HepG2 (cell line): ENCODE results near the gene FAM167B. TPM values are rescaled to one million over a fixed set of nuclear protein-coding genes. Genes with fewer than 3 reads are reported as not detected.

Source experiments
- AGO2 ChIP-seq: fragments of 200-400 bp; formaldehyde crosslinking; optimal IDR thresholded peaks from 2 replicates; pipeline ENCODE3; 2017; ENCODE audit warnings: mild to moderate bottlenecking, low read depth, low read length, moderate library complexity
- ATF3 ChIP-seq: sonication (generic); formaldehyde crosslinking; IDR thresholded peaks from 2 replicates; pipeline ENCODE4 v1.4.0; 2020; ENCODE audit warnings: missing genetic modification reagents
- GATAD1 ChIP-seq: IDR thresholded peaks from 2 replicates; pipeline ENCODE4 v1.6.1; 2016; ENCODE audit warnings: missing genetic modification reagents, missing compliant biosample characterization
- KDM2A ChIP-seq: sonication (generic); formaldehyde crosslinking; IDR thresholded peaks from 2 replicates; pipeline ENCODE4 v1.4.0; 2020; ENCODE audit warnings: low read depth, missing genetic modification reagents, borderline replicate concordance
- MXD3 ChIP-seq: IDR thresholded peaks from 2 replicates; pipeline ENCODE4 v1.6.1; 2016; ENCODE audit warnings: mild to moderate bottlenecking, missing biosample characterization, missing genetic modification reagents
- PRDM15 ChIP-seq: sonication (generic); formaldehyde crosslinking; IDR thresholded peaks from 2 replicates; pipeline ENCODE4 v1.4.0; 2020; ENCODE audit warnings: missing genetic modification reagents
- TFDP1 ChIP-seq: IDR thresholded peaks from 2 replicates; pipeline ENCODE4 v1.6.1; 2016; ENCODE audit warnings: missing compliant biosample characterization, missing genetic modification reagents, borderline replicate concordance
- WIZ ChIP-seq: sonication (generic); formaldehyde crosslinking; IDR thresholded peaks from 2 replicates; pipeline ENCODE4 v1.5.1; 2020; ENCODE audit warnings: mild to moderate bottlenecking, missing genetic modification reagents
- ZBTB7B ChIP-seq: sonication (generic); formaldehyde crosslinking; IDR thresholded peaks from 2 replicates; pipeline ENCODE4 v1.4.0; 2020; ENCODE audit warnings: missing genetic modification reagents
- ZNF275 ChIP-seq: sonication (generic); formaldehyde crosslinking; IDR thresholded peaks from 2 replicates; pipeline ENCODE4 v1.8.0; 2022; ENCODE audit warnings: missing genetic modification reagents, mild to moderate bottlenecking, inconsistent platforms, borderline replicate concordance
- ZNF280D ChIP-seq: sonication (generic); formaldehyde crosslinking; IDR thresholded peaks from 2 replicates; pipeline ENCODE4 v1.5.1; 2020; ENCODE audit warnings: mild to moderate bottlenecking, missing genetic modification reagents
- ZNF547 ChIP-seq: sonication (generic); formaldehyde crosslinking; IDR thresholded peaks from 2 replicates; pipeline ENCODE4 v1.5.1; 2020; ENCODE audit warnings: mild to moderate bottlenecking, missing genetic modification reagents
- ZNF792 ChIP-seq: IDR thresholded peaks from 2 replicates; pipeline ENCODE4 v1.6.1; 2016
- polyA plus RNA-seq, 8 experiments: library from polyadenylated mRNA; depleted of rRNA in 3 of 8; stranded (reverse) in 7 of 8; unstranded in 1 of 8; fragments of >200 nt; fragmentation: Illumina TruSeq in 4 of 8; extraction: Trizol in 4 of 8; gene quantifications; 2 replicates each; pipeline versions ENCODE4 v1.2.1 to v1.2.3, GENCODE V29; 2011 to 2016; ENCODE audit warnings: low read depth in 4 of 8, missing spikeins in 1 of 8, mixed read lengths in 1 of 8; ENCODE audit not compliant: insufficient read depth in 1 of 8
- total RNA-seq, 5 experiments: library from RNA; depleted of rRNA; stranded (reverse); fragments of >200 nt; fragmentation: Illumina TruSeq; extraction: Trizol; gene quantifications; 2 replicates each; pipeline ENCODE4 v1.2.3, GENCODE V29; 2016; ENCODE audit warnings: low read depth in 1 of 5

The FAM167B gene
- total and polyA plus RNA-seq, 2 of the 13 experiments (the other 11 are each of a cell fraction or from before 2014, with no cell fraction given) = 0.15 to 0.70 TPM

- TF ChIP-seq GATAD1 (CRISPR knock-in tag) (0 out of 2 replicates have a peak, but pooled peaks have one; percentile 14), AGO2 (peak; percentile 60), TFDP1 (peak; percentile 40; the same call in 1 of the 2 replicates), MXD3 (CRISPR knock-in tag) (peak; percentile 64; the same call in 1 of the 2 replicates), KDM2A (CRISPR knock-in tag) (peak; percentile 80; the same call in 1 of the 2 replicates), WIZ (CRISPR knock-in tag) (no peak), ZNF792 (0 out of 2 replicates have a peak, but pooled peaks have one; percentile 17), ZNF275 (no peak), ZNF547 (CRISPR knock-in tag) (peak; percentile 56; the same call in 1 of the 2 replicates), ZNF280D (CRISPR knock-in tag) (no peak), ATF3 (CRISPR knock-in tag) (no peak), ZBTB7B (CRISPR knock-in tag) (peak; percentile 30; the same call in 1 of the 2 replicates), PRDM15 (CRISPR knock-in tag) (peak; percentile 39; the same call in 1 of the 2 replicates)
These were observed 46.6 kb upstream of the FAM167B start, which contains the start of gene CCDC28B (continued) for GRCh38 chr1:32200226-32201010.
